ENCODE results near the gene MAP4K3. TPM values are rescaled to one million over a fixed set of nuclear protein-coding genes. Genes with fewer than 3 reads are reported as not detected.

MAP4K3 gene
- total and polyA plus RNA-seq, 5 donors = 18.7 to 50.0 (median 39.5) TPM

GRCh38 chr2:39443009-39443408 lies 5.9 kb upstream of the MAP4K3 start:
- DNase-seq (no peak), ATAC-seq (no peak)
- Histone ChIP-seq H3K27me3 (ENCODE audit: control insufficient read depth, insufficient read depth) (no peaks in the 10 kb centered on the region), H3K4me3 (ENCODE audit: low read length) (no peak overlapping the region), H3K9me3 (ENCODE audit: control insufficient read depth, low read length) (no peaks in the 10 kb centered on the region), H3K27ac (ENCODE audit: low read length) (no peak overlapping the region), H3K4me1 (ENCODE audit: control insufficient read depth, insufficient read depth, low read length) (no peaks in the 10 kb centered on the region)
- WGBS = 98% methylated on average over 1 of the region's 1 CpG
- intact Hi-C loops (cut with DNase I) = no loop called here

GRCh38 chr2:39437522-39438296 lies 624 bp upstream of the MAP4K3 start:
- intact Hi-C loops (cut with DNase I) = loop anchor here in 3 of 4 donors (5.0 to 10.0 kb wide), 3 partner anchors 55 to 63 kb away; no protein-coding TSS in a partner anchor
- no peaks in the 10 kb centered on the region for H3K27me3 ChIP-seq (ENCODE audit: control insufficient read depth, insufficient read depth)
- peak overlapping the region; percentile 61 for H3K4me3 ChIP-seq (ENCODE audit: low read length)
- H3K27ac ChIP-seq (ENCODE audit: low read length) = peak overlapping the region; percentile 98
- no peaks in the 10 kb centered on the region for H3K9me3 ChIP-seq (ENCODE audit: control insufficient read depth, low read length)
- ATAC-seq (peak; percentile 48 to 62), DNase-seq (peak; percentile 37 to 78 (median 75))
- WGBS = 3% methylated on average over 28 of the region's 28 CpGs
- no peaks in the 10 kb centered on the region for H3K4me1 ChIP-seq (ENCODE audit: control insufficient read depth, insufficient read depth, low read length)

DNA sequence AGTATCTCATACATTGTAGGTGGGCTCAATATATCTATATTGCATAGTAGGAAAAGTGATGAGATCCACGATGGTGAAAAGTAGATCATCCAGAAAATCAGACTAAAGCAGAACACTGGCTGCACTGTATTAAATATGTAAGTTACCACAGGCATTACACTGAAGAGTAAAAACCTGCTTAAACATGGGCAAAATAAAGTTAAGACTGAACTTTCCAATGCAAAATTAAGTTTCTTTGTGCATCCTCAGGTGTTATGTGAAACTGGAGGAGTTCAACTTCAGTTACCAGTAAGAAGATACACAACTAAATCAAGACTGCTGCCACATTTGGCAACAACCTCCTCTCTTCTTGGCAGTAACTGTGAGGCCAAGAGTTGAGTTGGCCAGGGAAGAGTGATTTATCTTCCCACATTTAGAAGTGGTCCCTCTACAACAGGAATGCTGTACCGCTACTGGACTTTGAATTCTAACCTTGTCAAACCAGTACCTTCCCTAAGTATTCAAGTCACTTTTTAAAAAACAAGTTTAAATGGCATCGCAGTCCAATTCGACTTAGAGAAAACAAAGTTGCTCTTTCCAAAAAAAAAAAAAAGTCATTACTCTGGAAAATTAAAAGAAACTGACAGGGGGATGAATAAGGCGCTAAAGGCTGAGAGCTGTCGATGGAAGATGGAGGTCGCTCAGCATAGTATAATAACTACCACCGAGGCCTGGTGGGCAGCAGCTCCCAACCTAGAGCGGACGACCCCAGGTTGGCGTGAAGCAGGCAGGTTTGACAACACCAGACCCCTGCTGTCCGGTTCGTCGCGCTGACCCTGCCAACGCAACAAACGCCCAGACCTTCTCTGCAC lies 1.1 kb downstream of the MAP4K3 start:
- ATAC-seq (peak; percentile 38 to 48), DNase-seq (no peak)
- Histone ChIP-seq H3K4me1 (ENCODE audit: control insufficient read depth, insufficient read depth, low read length) (peaks cover 3% of the 10 kb centered on the region), H3K27me3 (ENCODE audit: control insufficient read depth, insufficient read depth) (no peaks in the 10 kb centered on the region), H3K9me3 (ENCODE audit: control insufficient read depth, low read length) (no peaks in the 10 kb centered on the region), H3K27ac (ENCODE audit: low read length) (peak overlapping the region; percentile 98), H3K4me3 (ENCODE audit: low read length) (peak overlapping the region; percentile 61)
- 2% methylated on average over 17 of the region's 17 CpGs for WGBS
- intact Hi-C loops (cut with DNase I) = loop anchor here in 3 of 4 donors (5.0 to 10.0 kb wide), 3 partner anchors 54 to 61 kb away; no protein-coding TSS in a partner anchor

DNA sequence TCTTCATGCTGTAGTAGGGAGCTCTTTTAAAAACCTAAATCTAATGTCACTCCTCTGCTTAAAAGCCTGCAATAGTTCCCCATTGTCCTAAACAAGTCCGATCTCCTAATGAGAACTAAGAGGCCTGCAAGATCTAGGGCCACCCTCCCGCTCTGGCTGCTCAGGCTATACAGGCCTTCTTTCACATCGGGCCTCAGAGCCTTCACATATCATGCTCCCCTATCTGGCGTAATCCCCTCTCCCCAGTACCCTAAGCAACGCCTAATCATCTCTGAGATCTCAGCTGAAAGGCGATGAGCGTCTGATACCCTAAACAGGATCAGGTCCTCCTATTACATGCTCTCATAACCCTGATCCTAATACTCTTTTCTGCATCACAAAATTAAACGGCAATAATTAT lies 1.9 kb downstream of the MAP4K3 start:
- Histone ChIP-seq H3K9me3 (ENCODE audit: control insufficient read depth, low read length) (no peaks in the 10 kb centered on the region), H3K27me3 (ENCODE audit: control insufficient read depth, insufficient read depth) (no peaks in the 10 kb centered on the region), H3K4me3 (ENCODE audit: low read length) (peak overlapping the region; percentile 61), H3K4me1 (ENCODE audit: control insufficient read depth, insufficient read depth, low read length) (peaks cover 4% of the 10 kb centered on the region), H3K27ac (ENCODE audit: low read length) (peak overlapping the region; percentile 94)
- intact Hi-C loops (cut with DNase I) = loop anchor here in 3 of 4 donors (5.0 to 10.0 kb wide), 3 partner anchors 53 to 62 kb away; no protein-coding TSS in a partner anchor
- WGBS = 18% methylated on average over 8 of the region's 8 CpGs
- ATAC-seq (no peak), DNase-seq (no peak)

GRCh38 chr2:39434233-39434897 lies 2.7 kb downstream of the MAP4K3 start:
- Histone ChIP-seq H3K4me1 (ENCODE audit: control insufficient read depth, insufficient read depth, low read length) (peaks cover 4% of the 10 kb centered on the region), H3K27me3 (ENCODE audit: control insufficient read depth, insufficient read depth) (no peaks in the 10 kb centered on the region), H3K4me3 (ENCODE audit: low read length) (peak overlapping the region; percentile 61), H3K27ac (ENCODE audit: low read length) (no peak overlapping the region), H3K9me3 (ENCODE audit: control insufficient read depth, low read length) (no peaks in the 10 kb centered on the region)
- DNase-seq (no peak), ATAC-seq (no peak)
- WGBS = 21% methylated on average over 1 of the region's 1 CpG
- intact Hi-C loops (cut with DNase I) = loop anchor here in 2 of 4 donors (5.0 to 10.0 kb wide), 2 partner anchors 47 to 60 kb away; no protein-coding TSS in a partner anchor

DNA sequence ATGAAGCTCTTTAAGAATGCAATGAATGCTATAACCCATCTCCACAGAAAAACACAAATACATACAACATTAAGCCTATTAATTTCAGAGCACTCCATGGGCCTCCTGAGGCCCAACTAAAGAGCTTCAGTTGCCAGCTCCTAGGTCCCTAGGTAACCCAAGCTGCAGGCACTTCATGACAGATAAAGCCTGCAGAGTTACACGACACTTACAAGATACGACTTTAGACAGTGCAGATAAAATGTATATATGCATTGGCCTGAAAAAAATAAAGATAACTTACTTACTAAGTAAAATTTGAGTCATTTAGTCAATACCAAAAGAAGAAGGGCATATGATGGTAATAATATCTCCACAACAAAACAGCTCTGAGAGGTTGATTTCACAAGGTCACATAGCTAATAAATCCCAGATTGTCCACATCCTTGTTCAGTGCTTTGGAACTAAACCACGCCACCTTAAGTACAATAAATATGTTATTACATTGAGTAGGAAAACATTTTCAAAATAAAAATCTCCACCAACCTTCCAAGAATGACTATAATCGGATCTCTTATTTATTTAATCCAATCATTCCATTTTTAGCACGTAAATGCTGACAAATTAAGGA lies 3.4 kb downstream of the MAP4K3 start:
- 46% methylated on average over 5 of the region's 5 CpGs for WGBS
- Histone ChIP-seq H3K4me3 (ENCODE audit: low read length) (no peak overlapping the region), H3K4me1 (ENCODE audit: control insufficient read depth, insufficient read depth, low read length) (peaks cover 4% of the 10 kb centered on the region), H3K27ac (ENCODE audit: low read length) (no peak overlapping the region), H3K27me3 (ENCODE audit: control insufficient read depth, insufficient read depth) (no peaks in the 10 kb centered on the region), H3K9me3 (ENCODE audit: control insufficient read depth, low read length) (no peaks in the 10 kb centered on the region)
- DNase-seq = no peak
- intact Hi-C loops (cut with DNase I) = loop anchor here in 2 of 4 donors (5.0 to 10.0 kb wide), 2 partner anchors 46 to 59 kb away; no protein-coding TSS in a partner anchor
- ATAC-seq = no peak

DNA sequence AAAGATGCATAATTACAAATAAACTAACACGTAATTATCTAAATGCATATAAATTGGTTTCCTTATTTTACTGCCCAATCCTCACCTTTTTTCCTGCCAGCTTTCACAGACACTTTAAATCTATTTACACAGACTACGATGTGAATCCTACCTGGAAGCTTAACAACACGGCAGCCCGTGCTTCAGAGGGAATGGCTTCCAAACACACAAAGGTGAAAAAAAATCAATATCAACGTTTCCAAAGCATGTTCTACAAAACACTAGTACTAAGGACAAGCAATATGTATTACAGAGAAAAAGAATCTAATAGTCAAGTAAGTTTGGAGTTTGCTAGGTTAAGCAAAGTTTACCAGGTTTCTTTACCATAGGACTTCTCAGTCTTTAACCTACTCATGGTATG lies 4.4 kb downstream of the MAP4K3 start:
- intact Hi-C loops (cut with DNase I) = loop anchor here in 2 of 4 donors (5.0 to 10.0 kb wide), 2 partner anchors 45 to 58 kb away; no protein-coding TSS in a partner anchor
- WGBS = 61% methylated on average over 5 of the region's 5 CpGs
- no peak overlapping the region for H3K27ac ChIP-seq (ENCODE audit: low read length)
- no peak for DNase-seq
- no peaks in the 10 kb centered on the region for H3K27me3 ChIP-seq (ENCODE audit: control insufficient read depth, insufficient read depth)
- H3K4me1 ChIP-seq (ENCODE audit: control insufficient read depth, insufficient read depth, low read length) = peaks cover 4% of the 10 kb centered on the region
- H3K4me3 ChIP-seq (ENCODE audit: low read length) = no peak overlapping the region
- H3K9me3 ChIP-seq (ENCODE audit: control insufficient read depth, low read length) = no peaks in the 10 kb centered on the region
- ATAC-seq = no peak

DNA sequence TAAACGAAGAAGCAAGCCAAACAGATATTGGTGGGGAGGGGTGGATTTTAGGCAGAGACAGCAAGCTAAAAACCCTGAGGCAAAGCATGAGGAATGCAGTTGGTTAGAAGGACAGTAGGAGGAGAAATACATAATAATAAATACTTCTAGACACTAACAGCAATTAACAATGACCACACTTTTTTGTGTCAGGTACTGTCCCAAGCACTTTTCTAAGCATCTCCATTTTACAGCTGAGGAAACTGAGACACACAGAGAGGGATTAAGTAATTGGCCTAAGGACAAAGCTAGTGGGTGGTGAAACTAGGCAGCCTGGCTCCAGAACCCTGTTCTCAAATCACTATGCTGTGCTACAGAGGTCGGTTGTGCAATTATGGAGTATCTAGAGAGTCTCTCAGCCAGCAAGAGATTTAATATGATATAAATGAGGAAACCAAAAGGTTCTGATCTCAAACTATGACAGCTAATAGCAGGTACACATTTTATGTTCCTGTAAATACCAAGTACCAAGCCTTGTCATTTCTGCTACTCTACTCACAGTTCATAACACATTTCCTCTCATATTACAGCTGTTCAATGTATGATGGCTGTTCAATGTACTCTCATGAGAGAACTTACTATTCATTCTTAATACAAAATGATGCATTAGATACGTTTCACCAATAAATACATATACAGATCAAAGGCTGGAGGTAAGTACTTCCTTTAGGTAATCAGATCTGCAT lies 5.3 kb downstream of the MAP4K3 start:
- intact Hi-C loops (cut with DNase I) = loop anchor here in 2 of 4 donors (5.0 to 10.0 kb wide), 2 partner anchors 44 to 57 kb away; no protein-coding TSS in a partner anchor
- ATAC-seq = peak; percentile 50 to 57
- H3K27me3 ChIP-seq (ENCODE audit: control insufficient read depth, insufficient read depth) = no peaks in the 10 kb centered on the region
- H3K4me3 ChIP-seq (ENCODE audit: low read length) = no peak overlapping the region
- H3K9me3 ChIP-seq (ENCODE audit: control insufficient read depth, low read length) = no peaks in the 10 kb centered on the region
- H3K4me1 ChIP-seq (ENCODE audit: control insufficient read depth, insufficient read depth, low read length) = peaks cover 4% of the 10 kb centered on the region
- H3K27ac ChIP-seq (ENCODE audit: low read length) = peak overlapping the region; percentile 42
- 28% methylated on average over 3 of the region's 3 CpGs for WGBS
- no peak for DNase-seq

- no peaks in the 10 kb centered on the region for H3K9me3 ChIP-seq (ENCODE audit: control insufficient read depth, low read length)
- WGBS = 78% methylated on average over 1 of the region's 1 CpG
- H3K4me3 ChIP-seq (ENCODE audit: low read length) = no peak overlapping the region
- peaks cover 4% of the 10 kb centered on the region for H3K4me1 ChIP-seq (ENCODE audit: control insufficient read depth, insufficient read depth, low read length)
- ATAC-seq = no peak
- no peak for DNase-seq
- no peak overlapping the region for H3K27ac ChIP-seq (ENCODE audit: low read length)
- H3K27me3 ChIP-seq (ENCODE audit: control insufficient read depth, insufficient read depth) = no peaks in the 10 kb centered on the region
- intact Hi-C loops (cut with DNase I) = loop anchor here in 2 of 4 donors (5.0 to 10.0 kb wide), 2 partner anchors 42 to 55 kb away; no protein-coding TSS in a partner anchor
Measured at GRCh38 chr2:39429746-39430145, 7.3 kb downstream of the MAP4K3 start.

Data from right cardiac atrium (tissue), 5 donors.